Activated CD8-positive, alpha-beta T cell treated with anti-CD3 and anti-CD28 coated beads, Interleukin-2, amount 10 ng/mL, durations not matched to agents 7 days and 5 days (primary cell): ENCODE measurements around the gene LRRC61. TPM values are rescaled to one million over a fixed set of nuclear protein-coding genes. Genes with fewer than 3 reads are reported as not detected.

ENCODE experiments used
- ATAC-seq: fragments of 150-1000 bp; cut with Tn5 transposase; one replicate; pipeline ENCODE4 v1.10.0; 2021; ENCODE audit warnings: moderate library complexity
- CTCF ChIA-PET: fragments of 350-600 bp; sonication (Branson Sonifier 250); formaldehyde crosslinking; loops from one replicate; lab custom pipeline; 2021; ENCODE audit warnings: antibody characterized with exemption; lab: Charles Lee
- POLR2A ChIA-PET: fragments of 350-600 bp; sonication (Branson Sonifier 250); formaldehyde crosslinking; loops from one replicate; lab custom pipeline; 2021; ENCODE audit warnings: antibody characterized with exemption; lab: Charles Lee
- DNase-seq: peaks from one replicate; pipeline ENCODE4 v3.0.0-alpha.2; 2020
- H3K27ac Mint-ChIP-seq: one replicate; pipeline ENCODE4 v1.8.0; 2021; ENCODE audit warnings: mild to moderate bottlenecking, mixed read lengths
- H3K27me3 Mint-ChIP-seq: one replicate; pipeline ENCODE4 v1.8.0; 2021; ENCODE audit warnings: low read depth, mixed read lengths
- H3K36me3 Mint-ChIP-seq: one replicate; pipeline ENCODE4 v1.8.0; 2021; ENCODE audit warnings: low read depth, mixed read lengths
- H3K4me1 Mint-ChIP-seq: one replicate; pipeline ENCODE4 v1.8.0; 2021; ENCODE audit warnings: low read depth, mixed read lengths
- H3K4me3 Mint-ChIP-seq: one replicate; pipeline ENCODE4 v1.8.0; 2021; ENCODE audit warnings: mild to moderate bottlenecking, mixed read lengths
- H3K9me3 Mint-ChIP-seq: one replicate; pipeline ENCODE4 v1.8.0; 2022; ENCODE audit warnings: mixed read lengths; ENCODE audit not compliant: insufficient read depth
- total RNA-seq, 2 experiments: library from RNA; stranded (reverse); gene quantifications; one replicate each; pipeline ENCODE4 v1.2.3, GENCODE V29; 2021

The LRRC61 gene
- total RNA-seq, 2 experiments from 2014 or later, result 21.0 to 21.4 TPM

- Mint-ChIP-seq H3K27ac (peak overlapping the region; percentile 97), H3K36me3 (peaks cover 46% of the 10 kb centered on the region), H3K27me3 (no peaks in the 10 kb centered on the region), H3K4me1 (peaks cover 30% of the 10 kb centered on the region), H3K4me3 (peak overlapping the region; percentile 91), H3K9me3 (no peaks in the 10 kb centered on the region)
- CTCF ChIA-PET, result interaction anchor here (1.4 to 1.5 kb wide), 2 partner anchors 9 to 21 kb away, joined by 3 to 5 read pairs; no protein-coding TSS in a partner anchor
- DNase-seq (no peak), ATAC-seq (no peak)
- POLR2A ChIA-PET, result interaction anchor here (1.4 kb wide), 1 partner anchor 79 kb away, joined by 3 read pairs; no protein-coding TSS in a partner anchor
Observed at GRCh38 chr7:150325110-150325611, 2.0 kb downstream of the LRRC61 start.

GRCh38 chr7:150325901-150326300, 2.7 kb downstream of the LRRC61 start:
- DNase-seq (no peak), ATAC-seq (no peak)
- Mint-ChIP-seq H3K9me3 (no peaks in the 10 kb centered on the region), H3K36me3 (peaks cover 46% of the 10 kb centered on the region), H3K27ac (no peak overlapping the region), H3K4me1 (peaks cover 30% of the 10 kb centered on the region), H3K27me3 (no peaks in the 10 kb centered on the region), H3K4me3 (no peak overlapping the region)
- ChIA-PET CTCF (interaction anchor here (1.0 to 1.5 kb wide), 4 partner anchors 10 to 28 kb away, joined by 3 to 5 read pairs (median 3); no protein-coding TSS in a partner anchor), POLR2A (no interaction called here)

- Mint-ChIP-seq H3K27ac (no peak overlapping the region), H3K36me3 (peaks cover 44% of the 10 kb centered on the region), H3K4me1 (peaks cover 25% of the 10 kb centered on the region), H3K27me3 (no peaks in the 10 kb centered on the region), H3K9me3 (no peaks in the 10 kb centered on the region), H3K4me3 (no peak overlapping the region)
- ChIA-PET CTCF (interaction anchor here (1.0 to 1.4 kb wide), 3 partner anchors 11 to 27 kb away, joined by 3 read pairs; no protein-coding TSS in a partner anchor), POLR2A (no interaction called here)
- ATAC-seq (no peak), DNase-seq (no peak)
Observed at GRCh38 chr7:150326657-150327268, 3.6 kb downstream of the LRRC61 start.

- H3K4me3 Mint-ChIP-seq, result no peak overlapping the region
- DNase-seq, result no peak
- no peaks in the 10 kb centered on the region for H3K9me3 Mint-ChIP-seq
- CTCF ChIA-PET, result no interaction called here
- H3K36me3 Mint-ChIP-seq, result peaks cover 44% of the 10 kb centered on the region
- peaks cover 20% of the 10 kb centered on the region for H3K4me1 Mint-ChIP-seq
- H3K27ac Mint-ChIP-seq, result no peak overlapping the region
- POLR2A ChIA-PET, result no interaction called here
- ATAC-seq, result no peak
- H3K27me3 Mint-ChIP-seq, result no peaks in the 10 kb centered on the region
Observed at GRCh38 chr7:150327308-150327707, 4.2 kb downstream of the LRRC61 start.

GRCh38 chr7:150329331-150330120, 6.4 kb downstream of the LRRC61 start:
- no peak overlapping the region for H3K4me3 Mint-ChIP-seq
- H3K4me1 Mint-ChIP-seq, result peaks cover 8% of the 10 kb centered on the region
- no peak for DNase-seq
- no peaks in the 10 kb centered on the region for H3K9me3 Mint-ChIP-seq
- H3K36me3 Mint-ChIP-seq, result peaks cover 35% of the 10 kb centered on the region
- POLR2A ChIA-PET, result interaction anchor here (0.7 kb wide), 1 partner anchor 25 kb away, joined by 3 read pairs; no protein-coding TSS in a partner anchor
- no peak for ATAC-seq
- CTCF ChIA-PET, result no interaction called here
- H3K27me3 Mint-ChIP-seq, result no peaks in the 10 kb centered on the region
- H3K27ac Mint-ChIP-seq, result no peak overlapping the region

- Mint-ChIP-seq H3K9me3 (no peaks in the 10 kb centered on the region), H3K4me1 (peaks cover under 1% of the 10 kb centered on the region), H3K36me3 (peaks cover 27% of the 10 kb centered on the region), H3K27me3 (no peaks in the 10 kb centered on the region), H3K4me3 (no peak overlapping the region), H3K27ac (no peak overlapping the region)
- DNase-seq (no peak), ATAC-seq (no peak)
- ChIA-PET POLR2A (no interaction called here), CTCF (no interaction called here)
Observed at GRCh38 chr7:150330211-150330885, 7.2 kb downstream of the LRRC61 start.

- Mint-ChIP-seq H3K9me3 (no peaks in the 10 kb centered on the region), H3K27ac (no peak overlapping the region), H3K27me3 (no peaks in the 10 kb centered on the region), H3K4me3 (no peak overlapping the region), H3K4me1 (no peaks in the 10 kb centered on the region), H3K36me3 (peaks cover 6% of the 10 kb centered on the region)
- no peak for ATAC-seq
- CTCF ChIA-PET, result no interaction called here
- no peak for DNase-seq
- POLR2A ChIA-PET, result no interaction called here
Observed at GRCh38 chr7:150332852-150333635, 9.9 kb downstream of the LRRC61 start.

GRCh38 chr7:150333659-150334058, 10.5 kb downstream of the LRRC61 start:
- ATAC-seq (no peak), DNase-seq (no peak)
- H3K4me3 Mint-ChIP-seq, result no peak overlapping the region
- POLR2A ChIA-PET, result interaction anchor here (0.7 kb wide), 1 partner anchor 25 kb away, joined by 3 read pairs; no protein-coding TSS in a partner anchor
- CTCF ChIA-PET, result no interaction called here
- H3K27me3 Mint-ChIP-seq, result no peaks in the 10 kb centered on the region
- no peaks in the 10 kb centered on the region for H3K9me3 Mint-ChIP-seq
- no peak overlapping the region for H3K27ac Mint-ChIP-seq
- H3K4me1 Mint-ChIP-seq, result no peaks in the 10 kb centered on the region
- H3K36me3 Mint-ChIP-seq, result peaks cover 6% of the 10 kb centered on the region

GRCh38 chr7:150334108-150334507, 11.0 kb downstream of the LRRC61 start:
- Mint-ChIP-seq H3K27me3 (no peaks in the 10 kb centered on the region), H3K4me3 (no peak overlapping the region), H3K9me3 (no peaks in the 10 kb centered on the region), H3K4me1 (peaks cover under 1% of the 10 kb centered on the region), H3K27ac (no peak overlapping the region), H3K36me3 (peaks cover 4% of the 10 kb centered on the region)
- ATAC-seq (no peak), DNase-seq (no peak)
- ChIA-PET CTCF (no interaction called here), POLR2A (interaction anchor here (0.7 kb wide), 1 partner anchor 25 kb away, joined by 3 read pairs; no protein-coding TSS in a partner anchor)

GRCh38 chr7:150335108-150335773, 12.1 kb downstream of the LRRC61 start:
- Mint-ChIP-seq H3K36me3 (peaks cover 3% of the 10 kb centered on the region), H3K27me3 (peaks cover 6% of the 10 kb centered on the region), H3K9me3 (no peaks in the 10 kb centered on the region), H3K4me1 (peaks cover 11% of the 10 kb centered on the region), H3K4me3 (no peak overlapping the region), H3K27ac (no peak overlapping the region)
- POLR2A ChIA-PET, result no interaction called here
- CTCF ChIA-PET, result interaction anchor here (0.9 to 1.3 kb wide), 3 partner anchors 20 to 22 kb away, joined by 3 read pairs; no protein-coding TSS in a partner anchor
- DNase-seq (no peak), ATAC-seq (no peak)
